DOHH2 (cell line): ENCODE data around the gene LMBRD2.

Source experiments
- EZH2phosphoT487 ChIP-seq: fragments of 200-600 bp; sonication (generic); IDR thresholded peaks from 2 replicates; pipeline ENCODE4 v1.6.1; 2017; ENCODE audit warnings: borderline replicate concordance, mild to moderate bottlenecking, antibody characterized with exemption, low read length, moderate library complexity, mixed read lengths
- TF ChIP-seq, protein P1 (sequence below): fragments of 200-600 bp; sonication (generic); IDR thresholded peaks from one replicate; pipeline ENCODE4 v1.5.1; 2014; ENCODE audit warnings: antibody characterized with exemption, mild to moderate bottlenecking, low read depth, low read length; ENCODE audit not compliant: poor library complexity, severe bottlenecking

DNA sequence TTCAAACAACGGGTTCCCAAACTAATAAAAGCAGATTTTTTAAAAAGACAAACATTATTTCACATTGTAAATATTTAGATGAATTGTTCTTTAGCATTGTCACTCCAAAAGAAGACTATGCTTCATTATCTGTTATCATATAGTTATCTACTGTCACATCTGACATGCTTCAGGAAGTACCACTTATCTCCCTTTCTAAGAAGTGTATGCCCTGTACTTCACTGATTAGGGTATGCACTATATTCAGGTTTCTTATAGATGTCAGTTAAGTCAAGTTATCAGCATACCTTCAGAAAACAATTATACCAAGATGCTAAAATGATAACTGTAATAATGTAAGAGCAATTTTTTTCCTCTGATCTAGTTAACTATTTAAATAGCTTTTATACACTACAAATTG lies 40.4 kb downstream of the LMBRD2 start:
- TF ChIP-seq, protein P1, sequence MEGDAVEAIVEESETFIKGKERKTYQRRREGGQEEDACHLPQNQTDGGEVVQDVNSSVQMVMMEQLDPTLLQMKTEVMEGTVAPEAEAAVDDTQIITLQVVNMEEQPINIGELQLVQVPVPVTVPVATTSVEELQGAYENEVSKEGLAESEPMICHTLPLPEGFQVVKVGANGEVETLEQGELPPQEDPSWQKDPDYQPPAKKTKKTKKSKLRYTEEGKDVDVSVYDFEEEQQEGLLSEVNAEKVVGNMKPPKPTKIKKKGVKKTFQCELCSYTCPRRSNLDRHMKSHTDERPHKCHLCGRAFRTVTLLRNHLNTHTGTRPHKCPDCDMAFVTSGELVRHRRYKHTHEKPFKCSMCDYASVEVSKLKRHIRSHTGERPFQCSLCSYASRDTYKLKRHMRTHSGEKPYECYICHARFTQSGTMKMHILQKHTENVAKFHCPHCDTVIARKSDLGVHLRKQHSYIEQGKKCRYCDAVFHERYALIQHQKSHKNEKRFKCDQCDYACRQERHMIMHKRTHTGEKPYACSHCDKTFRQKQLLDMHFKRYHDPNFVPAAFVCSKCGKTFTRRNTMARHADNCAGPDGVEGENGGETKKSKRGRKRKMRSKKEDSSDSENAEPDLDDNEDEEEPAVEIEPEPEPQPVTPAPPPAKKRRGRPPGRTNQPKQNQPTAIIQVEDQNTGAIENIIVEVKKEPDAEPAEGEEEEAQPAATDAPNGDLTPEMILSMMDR = no peak
- TF ChIP-seq EZH2phosphoT487 = no peak
